Measurements from ENCODE around the gene DIPK1C.

DNA sequence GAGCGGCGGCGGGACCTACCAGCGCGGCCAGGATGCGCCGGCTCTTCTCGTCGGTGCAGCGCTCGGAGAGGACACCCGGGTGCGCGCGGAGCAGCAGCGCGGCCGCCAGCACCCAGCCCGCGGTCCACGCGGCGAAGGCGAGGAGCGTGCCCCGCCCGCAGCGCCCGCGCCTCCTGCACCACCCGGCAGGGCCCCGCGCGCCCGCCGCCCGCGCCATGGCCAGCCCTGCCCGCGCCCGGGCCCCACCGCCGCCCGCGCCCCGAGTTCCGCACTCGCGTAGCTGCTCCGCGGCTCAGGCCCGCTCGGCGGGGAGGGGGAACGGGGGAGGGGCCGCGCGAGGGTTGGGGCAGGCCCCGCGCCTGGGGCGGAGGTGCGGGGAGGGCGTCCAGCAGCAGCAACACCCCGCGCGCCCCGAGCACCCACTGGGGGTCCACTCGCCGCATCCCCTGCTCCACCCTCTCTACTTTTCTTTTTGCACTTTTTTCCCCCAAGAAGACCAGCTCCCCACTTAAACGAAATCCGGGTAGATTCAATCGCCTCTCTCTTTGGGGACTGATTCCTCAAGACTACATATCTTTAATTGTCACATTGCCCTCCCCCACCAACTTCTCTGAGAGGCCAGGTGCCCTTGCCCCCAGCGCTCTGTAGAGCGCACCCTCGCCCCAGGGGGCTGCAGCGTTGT lies at the start of gene DIPK1C:
- TF ChIP-seq, protein P1, sequence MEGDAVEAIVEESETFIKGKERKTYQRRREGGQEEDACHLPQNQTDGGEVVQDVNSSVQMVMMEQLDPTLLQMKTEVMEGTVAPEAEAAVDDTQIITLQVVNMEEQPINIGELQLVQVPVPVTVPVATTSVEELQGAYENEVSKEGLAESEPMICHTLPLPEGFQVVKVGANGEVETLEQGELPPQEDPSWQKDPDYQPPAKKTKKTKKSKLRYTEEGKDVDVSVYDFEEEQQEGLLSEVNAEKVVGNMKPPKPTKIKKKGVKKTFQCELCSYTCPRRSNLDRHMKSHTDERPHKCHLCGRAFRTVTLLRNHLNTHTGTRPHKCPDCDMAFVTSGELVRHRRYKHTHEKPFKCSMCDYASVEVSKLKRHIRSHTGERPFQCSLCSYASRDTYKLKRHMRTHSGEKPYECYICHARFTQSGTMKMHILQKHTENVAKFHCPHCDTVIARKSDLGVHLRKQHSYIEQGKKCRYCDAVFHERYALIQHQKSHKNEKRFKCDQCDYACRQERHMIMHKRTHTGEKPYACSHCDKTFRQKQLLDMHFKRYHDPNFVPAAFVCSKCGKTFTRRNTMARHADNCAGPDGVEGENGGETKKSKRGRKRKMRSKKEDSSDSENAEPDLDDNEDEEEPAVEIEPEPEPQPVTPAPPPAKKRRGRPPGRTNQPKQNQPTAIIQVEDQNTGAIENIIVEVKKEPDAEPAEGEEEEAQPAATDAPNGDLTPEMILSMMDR (conservative IDR thresholded peaks at IDR 0.05; ENCODE audit: low read length): no peak
- no peak for TF ChIP-seq EZH2phosphoT487 (IDR thresholded peaks at IDR 0.05; ENCODE audit: borderline replicate concordance)
